MM.1S (cell line): ENCODE measurements around the gene TROAP.

Experiments used
- DNase-seq: peaks from one replicate; pipeline ENCODE4 v3.0.0-alpha.2; 2015
- H2AFZ ChIP-seq: fragments of 300-600 bp; sonication (generic); 2 replicates; pipeline ENCODE4 v1.6.0; 2016; ENCODE audit warnings: antibody characterized with exemption, low read length
- H3F3A ChIP-seq: fragments of 300-600 bp; sonication (generic); 2 replicates; pipeline ENCODE4 v1.6.1; 2016; ENCODE audit warnings: mild to moderate bottlenecking, antibody characterized with exemption, low read length, moderate library complexity, mixed read lengths; ENCODE audit not compliant: insufficient read depth
- H3K27ac ChIP-seq: fragments of 300-600 bp; sonication (generic); 2 replicates; pipeline ENCODE4 v1.5.1; 2016; ENCODE audit warnings: mild to moderate bottlenecking, low read length
- H3K27me3 ChIP-seq: fragments of 300-600 bp; sonication (generic); replicated peaks from 2 replicates; pipeline ENCODE4 v1.6.0; 2016; ENCODE audit warnings: low read length; ENCODE audit not compliant: insufficient read depth
- H3K36me3 ChIP-seq: fragments of 300-600 bp; sonication (generic); replicated peaks from 2 replicates; pipeline ENCODE4 v1.6.1; 2016; ENCODE audit warnings: mild to moderate bottlenecking, low read length, mixed read lengths; ENCODE audit not compliant: insufficient read depth
- H3K4me1 ChIP-seq: fragments of 300-600 bp; sonication (generic); 2 replicates; pipeline ENCODE4 v1.6.1; 2016; ENCODE audit warnings: low read length, mixed read lengths
- H3K4me2 ChIP-seq: fragments of 300-600 bp; sonication (generic); 2 replicates; pipeline ENCODE4 v1.6.0; 2016; ENCODE audit warnings: low read depth, low read length
- H3K4me3 ChIP-seq: fragments of 300-600 bp; sonication (generic); 2 replicates; pipeline ENCODE4 v1.5.1; 2016; ENCODE audit warnings: low read length, mixed read lengths
- H3K79me2 ChIP-seq: fragments of 300-600 bp; sonication (generic); 2 replicates; pipeline ENCODE4 v1.6.1; 2016; ENCODE audit warnings: mixed run types, low read length, mixed read lengths
- H3K9ac ChIP-seq: fragments of 300-600 bp; sonication (generic); 2 replicates; pipeline ENCODE4 v1.6.1; 2016; ENCODE audit warnings: low read length, mixed read lengths
- H3K9me2 ChIP-seq: fragments of 300-600 bp; sonication (generic); replicated peaks from 2 replicates; pipeline ENCODE4 v1.6.1; 2016; ENCODE audit warnings: mild to moderate bottlenecking, low read length, mixed read lengths; ENCODE audit not compliant: insufficient read depth
- H3K9me3 ChIP-seq: fragments of 300-600 bp; sonication (generic); replicated peaks from 2 replicates; pipeline ENCODE4 v1.6.1; 2016; ENCODE audit warnings: mild to moderate bottlenecking, low read length, mixed read lengths; ENCODE audit not compliant: insufficient read depth
- H4K20me1 ChIP-seq: fragments of 300-600 bp; sonication (generic); 2 replicates; pipeline ENCODE4 v1.6.1; 2016; ENCODE audit warnings: mild to moderate bottlenecking, low read length, moderate library complexity, mixed read lengths; ENCODE audit not compliant: insufficient read depth
- CTCF ChIP-seq: fragments of 300-600 bp; sonication (generic); IDR thresholded peaks from 2 replicates; pipeline ENCODE4 v1.5.1; 2016; ENCODE audit warnings: antibody characterized with exemption, low read length, mixed read lengths
- EZH2 ChIP-seq: fragments of 300-600 bp; sonication (generic); optimal IDR thresholded peaks from 2 replicates; pipeline ENCODE3; 2017; ENCODE audit warnings: low read depth, mild to moderate bottlenecking, antibody characterized with exemption, low read length, mixed read lengths
- EZH2phosphoT487 ChIP-seq: fragments of 300-600 bp; sonication (generic); IDR thresholded peaks from 2 replicates; pipeline ENCODE4 v1.6.1; 2018; ENCODE audit warnings: antibody characterized with exemption, low read length

Gene TROAP

DNA sequence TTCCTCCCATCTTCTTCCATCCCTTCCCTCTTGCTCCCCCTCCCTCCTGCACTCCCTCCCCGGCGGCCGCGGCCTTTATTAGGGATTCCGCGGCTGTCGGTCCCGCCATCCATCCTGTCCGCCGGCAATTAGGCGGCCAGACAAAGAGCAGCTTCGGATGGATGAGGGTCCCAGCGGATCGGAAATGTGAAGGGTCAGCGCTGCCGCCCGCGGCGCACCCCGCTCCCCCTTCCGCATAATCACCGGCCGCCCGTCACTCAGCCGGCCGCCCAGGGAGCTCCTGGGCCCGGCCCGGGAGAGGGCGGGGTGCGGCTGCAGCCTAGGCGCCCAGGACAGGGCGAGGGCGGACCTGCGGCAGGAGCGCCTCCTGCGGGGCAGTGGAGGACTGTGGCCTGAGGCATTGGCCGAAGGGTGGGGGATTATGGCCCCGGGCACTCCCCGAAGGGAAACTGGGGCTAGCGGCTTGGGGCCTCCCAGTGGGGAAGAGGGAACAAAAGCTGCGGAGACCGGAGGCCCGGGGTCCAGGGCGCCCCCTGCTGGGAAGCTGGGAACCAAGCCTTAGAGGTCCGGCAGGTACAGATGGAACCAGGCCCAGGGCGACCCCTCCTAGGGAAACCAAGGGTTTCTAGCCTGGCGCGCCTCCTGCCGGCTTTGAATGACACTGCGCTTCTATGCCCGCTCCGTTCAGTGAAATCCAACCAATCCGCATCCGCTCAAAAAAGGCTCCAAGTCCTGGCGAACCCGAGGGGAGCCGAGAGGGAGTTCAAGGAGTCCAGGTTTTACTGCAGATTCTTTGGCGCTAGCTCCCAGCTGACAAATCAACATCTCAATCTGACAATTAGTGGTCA lies 19.2 kb downstream of the TROAP start:
- Histone ChIP-seq H3K9me3 (no peaks in the 10 kb centered on the region), H3K9ac (no peak overlapping the region; the same call in 1 of the 2 replicates)

GRCh38 chr12:49342914-49343731 lies 20.1 kb downstream of the TROAP start:
- Histone ChIP-seq H4K20me1 (no peaks in the 10 kb centered on the region), H3K4me2 (peak overlapping the region; percentile 99), H3K27ac (no peak overlapping the region), H2AFZ (peak overlapping the region; percentile 66), H3K9me3 (no peaks in the 10 kb centered on the region), H3K4me3 (peak overlapping the region; percentile 58), H3K79me2 (no peaks in the 10 kb centered on the region), H3K9ac (no peak overlapping the region; the same call in 1 of the 2 replicates), H3K27me3 (peaks cover 90% of the 10 kb centered on the region), H3K9me2 (no peaks in the 10 kb centered on the region), H3K4me1 (peaks cover 20% of the 10 kb centered on the region; the same call in 1 of the 2 replicates), H3F3A (no peaks in the 10 kb centered on the region), H3K36me3 (no peaks in the 10 kb centered on the region)
- TF ChIP-seq EZH2phosphoT487 (no peak), EZH2 (no peak), CTCF (no peak)
- no peak for DNase-seq

More for the DNA sequence above, 19.2 kb downstream of the TROAP start:
- Histone ChIP-seq H2AFZ (peak overlapping the region; percentile 66), H3K36me3 (no peaks in the 10 kb centered on the region), H3F3A (no peaks in the 10 kb centered on the region), H3K4me3 (peak overlapping the region; percentile 58), H3K27me3 (peaks cover 90% of the 10 kb centered on the region), H3K4me2 (peak overlapping the region; percentile 99), H3K4me1 (peaks cover 15% of the 10 kb centered on the region; the same call in 1 of the 2 replicates), H3K27ac (no peak overlapping the region), H3K79me2 (no peaks in the 10 kb centered on the region), H4K20me1 (no peaks in the 10 kb centered on the region), H3K9me2 (no peaks in the 10 kb centered on the region)
- DNase-seq = peak; percentile 88
- TF ChIP-seq EZH2phosphoT487 (no peak), CTCF (peak; percentile 89)

DNA sequence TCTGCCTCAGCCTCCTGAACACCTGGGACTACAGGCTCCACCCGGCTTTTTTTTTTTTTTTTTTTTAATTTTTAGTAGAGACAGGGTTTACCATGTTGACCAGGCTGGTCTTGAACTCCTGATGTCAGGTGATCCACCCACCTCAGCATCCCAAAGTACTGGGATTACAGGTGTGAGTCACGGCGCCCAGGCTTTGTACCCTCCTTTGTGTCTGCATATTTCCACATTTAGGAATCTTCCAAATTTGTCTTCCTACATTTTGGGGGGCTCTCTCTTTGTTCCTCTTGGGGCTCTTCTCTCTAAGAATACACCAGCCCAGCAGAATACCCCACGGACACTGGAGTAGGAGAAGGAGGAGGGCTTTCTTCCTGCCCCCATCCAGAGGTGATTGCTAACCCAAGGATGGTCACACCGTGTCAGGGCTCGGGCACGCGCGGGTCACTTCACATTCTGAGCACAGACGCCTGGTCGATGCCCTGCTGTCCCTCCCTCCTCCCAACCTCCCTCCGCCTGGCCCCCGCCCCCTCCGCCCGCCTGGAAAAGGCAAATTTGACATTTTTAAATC lies 21.5 kb downstream of the TROAP start:
- peaks cover 91% of the 10 kb centered on the region for H3K27me3 ChIP-seq
- DNase-seq = no peak

More for the DNA sequence above, 21.5 kb downstream of the TROAP start:
- no peaks in the 10 kb centered on the region for H3K9me3 ChIP-seq
- H3K79me2 ChIP-seq = no peaks in the 10 kb centered on the region
- H3K9me2 ChIP-seq = no peaks in the 10 kb centered on the region
- H3K36me3 ChIP-seq = no peaks in the 10 kb centered on the region
- no peaks in the 10 kb centered on the region for H3F3A ChIP-seq
- H3K4me2 ChIP-seq = no peak overlapping the region
- H3K4me1 ChIP-seq = peaks cover 20% of the 10 kb centered on the region; the same call in 1 of the 2 replicates
- H2AFZ ChIP-seq = no peak overlapping the region
- H3K4me3 ChIP-seq = no peak overlapping the region
- H3K27ac ChIP-seq = no peak overlapping the region
- H4K20me1 ChIP-seq = no peaks in the 10 kb centered on the region
- no peak overlapping the region for H3K9ac ChIP-seq
- TF ChIP-seq EZH2 (no peak), EZH2phosphoT487 (no peak)
